Skin of body (tissue), 2 donors: ENCODE measurements around the gene RNF152. TPM values are rescaled to one million over a fixed set of nuclear protein-coding genes. Genes with fewer than 3 reads are reported as not detected.

ENCODE experiments used
- DNase-seq: peaks from one replicate; lab custom pipeline; 2025; lab: John Stamatoyannopoulos, UW
- total RNA-seq: library from RNA; depleted of rRNA; stranded (reverse); fragments of >200 nt; gene quantifications from one replicate; pipeline ENCODE4 v1.2.3, GENCODE V29; 2014

RNF152 gene
- total RNA-seq, 1 donor from 2014 or later: 60.2 TPM

GRCh38 chr18:61894751-61895524 is 2.1 kb upstream of the RNF152 start:
- DNase-seq: no peak

GRCh38 chr18:61893971-61894750 is 1.4 kb upstream of the RNF152 start:
- DNase-seq: peak; percentile 64

GRCh38 chr18:61893309-61893970 is 633 bp upstream of the RNF152 start:
- peak; percentile 12 for DNase-seq

GRCh38 chr18:61891894-61892293 is 913 bp downstream of the RNF152 start:
- no peak for DNase-seq

- DNase-seq: no peak
Observed at GRCh38 chr18:61891271-61891670, 1.5 kb downstream of the RNF152 start.

- DNase-seq: no peak
Observed at GRCh38 chr18:61890344-61890743, 2.5 kb downstream of the RNF152 start.

GRCh38 chr18:61889541-61889940 is 3.3 kb downstream of the RNF152 start:
- no peak for DNase-seq

- DNase-seq: no peak
Observed at GRCh38 chr18:61888622-61889021, 4.2 kb downstream of the RNF152 start.

- DNase-seq: no peak
Observed at GRCh38 chr18:61887838-61888237, 5.0 kb downstream of the RNF152 start.

- no peak for DNase-seq
Observed at GRCh38 chr18:61883547-61883946, 9.3 kb downstream of the RNF152 start.

- no peak for DNase-seq
Observed at GRCh38 chr18:61882296-61883004, 10.4 kb downstream of the RNF152 start.

GRCh38 chr18:61876899-61877298 is 15.9 kb downstream of the RNF152 start:
- DNase-seq: no peak

GRCh38 chr18:61870151-61870550 is 22.7 kb downstream of the RNF152 start:
- DNase-seq: peak; percentile 6

GRCh38 chr18:61869636-61870035 is 23.2 kb downstream of the RNF152 start:
- DNase-seq: no peak

- no peak for DNase-seq
Observed at GRCh38 chr18:61865466-61866175, 27.2 kb downstream of the RNF152 start.

GRCh38 chr18:61861372-61861771 is 31.4 kb downstream of the RNF152 start:
- DNase-seq: no peak

- DNase-seq: no peak
Observed at GRCh38 chr18:61860302-61860701, 32.5 kb downstream of the RNF152 start.

- no peak for DNase-seq
Observed at GRCh38 chr18:61859113-61859512, 33.7 kb downstream of the RNF152 start.

GRCh38 chr18:61856678-61857077 is 36.1 kb downstream of the RNF152 start:
- DNase-seq: no peak

GRCh38 chr18:61855449-61856378 is 37.1 kb downstream of the RNF152 start:
- no peak for DNase-seq
